CD4-positive, alpha-beta T cell treated with Interferon gamma for 1 hour (primary cell): ENCODE data around the gene ZNF627.
A peak's percentile ranks its signal among the peaks of the same experiment; 100 is the strongest.
"Not testable (repeated sequence)": the region's sequence is repeated elsewhere in the genome, so short reads cannot be mapped to it uniquely, and the experiment has no call there.

Source experiments
- DNase-seq: peaks from one replicate; pipeline ENCODE4 v3.0.0-alpha.2; 2020

ZNF627 gene

DNA sequence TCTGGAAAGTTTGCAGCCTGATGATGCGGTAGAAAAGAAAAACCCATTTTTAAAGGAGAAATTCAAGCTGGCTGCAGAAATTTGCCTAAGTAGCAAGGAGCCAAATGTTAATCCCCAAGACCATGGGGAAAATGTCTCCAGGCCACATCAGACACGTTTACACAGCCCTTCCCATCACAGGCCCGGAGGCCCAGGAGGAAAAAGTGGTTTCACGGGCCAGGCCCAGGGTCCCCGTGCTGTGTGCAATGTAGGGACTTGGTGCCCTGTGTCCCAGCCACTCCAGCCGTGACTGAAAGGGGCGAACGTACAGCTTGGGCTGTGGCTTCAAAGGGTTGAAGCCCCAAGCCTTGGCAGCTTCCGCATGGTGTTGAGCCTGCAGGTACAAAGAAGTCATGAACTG, 35.9 kb downstream of the ZNF627 start:
- DNase-seq, result no peak

DNA sequence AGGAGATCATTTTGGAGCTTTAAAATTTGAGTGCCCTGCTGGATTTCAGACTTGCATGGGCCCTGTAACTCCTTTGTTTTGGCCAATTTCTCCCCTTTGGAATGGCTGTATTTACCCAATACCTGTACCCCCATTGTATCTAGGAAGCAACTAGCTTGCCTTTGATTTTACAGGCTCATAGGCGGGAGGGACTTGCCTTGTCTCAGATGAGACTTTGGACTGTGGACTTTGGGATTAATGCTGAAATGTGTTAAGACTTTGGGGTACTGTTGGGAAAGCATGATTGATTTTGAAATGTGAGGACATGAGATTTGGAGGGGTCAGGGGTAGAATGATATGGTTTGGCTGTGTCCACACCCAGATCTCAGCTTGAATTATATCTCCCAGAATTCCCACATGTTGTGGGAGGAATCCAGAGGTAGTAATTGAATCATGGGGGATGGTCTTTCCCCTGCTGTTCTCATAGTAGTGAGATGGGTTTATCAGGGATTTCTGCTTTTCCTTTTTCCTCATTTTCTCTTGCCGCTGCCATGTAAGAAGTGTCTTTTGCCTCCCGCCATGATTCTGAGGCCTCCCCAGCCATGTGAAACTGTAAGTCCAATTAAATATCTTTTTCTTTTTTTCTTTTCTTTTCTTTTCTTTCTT, 36.9 kb downstream of the ZNF627 start:
- DNase-seq, result not testable (repeated sequence)

DNA sequence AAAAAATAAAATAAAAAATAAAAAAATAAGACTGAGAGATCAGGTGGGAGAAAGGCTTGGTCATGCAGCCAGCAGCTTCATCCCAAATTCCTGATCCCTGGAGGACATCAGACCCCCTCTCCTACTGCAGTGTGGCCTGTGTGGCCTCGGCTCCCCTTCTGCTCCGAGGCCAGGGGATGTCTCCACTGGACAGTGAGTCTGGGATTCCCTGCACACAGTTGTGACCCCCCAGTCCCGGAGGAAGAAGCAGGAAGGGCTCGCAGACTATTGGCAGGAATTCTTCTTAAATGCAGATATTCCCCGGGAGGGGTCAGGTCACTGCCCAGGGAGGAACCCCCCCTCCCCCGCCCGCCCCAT, 41.9 kb downstream of the ZNF627 start:
- no peak for DNase-seq

- peak; percentile 86 for DNase-seq
Observed at GRCh38 chr19:11639602-11640471, 42.6 kb downstream of the ZNF627 start.

DNA sequence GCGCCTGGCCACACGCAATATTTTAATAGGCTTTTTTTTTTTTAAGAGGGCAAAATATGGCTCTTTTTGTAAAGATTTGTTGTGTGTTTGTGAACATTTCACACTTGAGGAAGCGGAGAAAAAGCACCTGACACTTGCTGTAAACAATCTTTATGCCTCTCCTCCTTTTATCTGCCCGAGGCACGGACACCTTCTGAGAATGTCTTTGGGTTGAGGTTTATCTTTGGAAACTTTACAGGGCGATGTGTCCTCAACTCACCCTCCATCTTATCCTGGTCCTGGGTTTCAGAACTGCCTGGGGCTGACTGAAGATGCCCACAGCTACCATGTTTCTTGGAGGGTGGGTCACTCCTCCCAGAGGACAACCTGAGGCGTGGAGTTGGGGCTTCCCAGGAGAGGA, 44.0 kb downstream of the ZNF627 start:
- no peak for DNase-seq

- no peak for DNase-seq
Observed at GRCh38 chr19:11642902-11643301, 45.6 kb downstream of the ZNF627 start.

DNA sequence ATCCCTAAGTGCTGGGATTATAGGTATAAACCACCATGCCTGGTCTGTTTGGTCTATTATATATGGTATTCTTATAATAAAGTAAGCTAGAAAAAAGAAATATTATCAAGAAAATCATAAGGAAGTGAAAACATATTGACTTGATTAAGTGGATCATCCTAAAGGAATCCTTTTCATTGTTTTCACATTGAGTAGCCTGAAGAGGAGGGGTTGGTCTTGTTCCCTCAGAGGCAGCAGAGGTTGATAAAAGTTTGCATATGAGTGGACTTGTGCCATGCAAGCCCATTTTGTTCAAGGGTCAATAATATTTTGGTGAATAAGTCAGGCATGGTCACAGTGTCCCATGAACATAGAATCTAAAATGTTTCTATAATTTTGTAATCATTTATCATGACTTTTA, 52.7 kb downstream of the ZNF627 start:
- no peak for DNase-seq

GRCh38 chr19:11651062-11651461, 53.8 kb downstream of the ZNF627 start:
- no peak for DNase-seq

DNA sequence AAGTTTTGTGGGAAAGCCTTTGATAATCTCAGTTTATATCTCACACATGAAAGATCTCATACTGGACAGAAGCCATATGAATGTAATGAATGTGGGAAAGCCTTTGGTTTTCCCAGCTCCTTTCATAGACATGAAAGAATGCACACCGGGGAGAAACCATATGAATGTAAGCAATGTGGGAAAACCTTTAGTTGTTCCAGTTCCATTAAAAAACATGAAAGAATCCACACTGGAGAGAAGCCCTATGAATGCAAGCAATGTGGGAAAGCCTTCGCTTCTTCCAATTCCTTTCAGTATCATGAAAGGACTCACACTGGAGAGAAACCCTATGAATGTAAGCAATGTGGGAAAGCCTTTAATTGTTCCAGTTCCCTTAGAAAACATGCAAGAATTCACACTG, 54.8 kb downstream of the ZNF627 start:
- DNase-seq, result no peak

- no peak for DNase-seq
Observed at GRCh38 chr19:11652492-11652891, 55.2 kb downstream of the ZNF627 start.

DNA sequence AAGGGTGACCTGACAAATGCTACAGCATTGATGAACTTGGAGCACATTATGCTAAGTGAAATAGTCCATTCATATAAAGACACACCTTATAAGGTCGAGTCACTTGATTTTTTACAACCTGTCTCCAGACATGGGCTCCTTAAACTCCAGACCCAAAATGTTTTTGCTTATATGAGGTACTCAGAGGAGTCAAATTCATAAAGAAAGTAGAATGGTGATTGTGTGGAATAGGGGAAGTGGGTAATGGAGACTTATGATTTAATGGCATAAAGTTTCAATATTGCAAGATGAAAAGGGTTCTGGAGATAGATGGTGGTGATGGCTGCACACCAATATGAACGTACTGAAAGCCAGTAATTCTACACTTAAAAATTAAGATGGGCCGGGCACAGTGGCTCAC, 59.3 kb downstream of the ZNF627 start:
- DNase-seq, result no peak

DNA sequence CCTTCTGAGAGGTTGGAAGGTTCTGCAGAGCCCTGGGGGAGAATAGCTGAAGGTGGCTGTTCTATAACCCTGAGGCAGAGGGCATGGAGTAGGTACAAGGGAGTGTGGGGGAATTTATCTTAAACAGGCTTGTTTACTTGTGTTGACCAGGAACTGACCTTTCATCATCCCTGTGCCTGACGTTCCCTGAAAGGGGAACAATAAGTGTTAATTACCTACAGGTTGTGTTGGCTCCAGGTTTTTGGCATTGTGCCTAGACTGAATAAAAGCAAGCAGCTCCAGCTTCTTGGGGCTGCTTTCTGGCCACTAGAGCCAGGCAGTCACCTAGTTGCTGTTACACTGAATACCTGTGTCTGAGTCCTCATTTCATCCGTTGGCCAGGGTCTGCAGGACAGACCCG, 60.0 kb downstream of the ZNF627 start:
- DNase-seq, result no peak

DNA sequence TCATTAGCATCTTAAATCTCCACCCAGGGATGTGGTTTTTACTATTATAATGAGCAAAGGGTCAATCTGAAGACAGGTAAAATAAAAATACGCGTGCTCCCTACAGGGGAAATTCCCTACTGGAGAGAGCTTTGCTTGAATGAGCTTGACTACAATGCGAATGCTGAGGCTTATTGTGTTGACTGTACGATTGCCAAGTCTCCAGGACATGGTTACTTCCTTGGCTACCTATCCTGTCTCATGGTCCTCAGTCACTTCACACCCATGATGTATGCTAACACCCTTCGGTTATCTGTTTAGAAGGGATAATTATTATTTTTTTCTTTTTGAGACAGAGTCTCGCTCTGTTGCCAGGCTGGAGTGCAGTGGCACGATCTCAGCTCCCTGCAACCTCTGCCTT, 61.7 kb downstream of the ZNF627 start:
- DNase-seq, result no peak

DNA sequence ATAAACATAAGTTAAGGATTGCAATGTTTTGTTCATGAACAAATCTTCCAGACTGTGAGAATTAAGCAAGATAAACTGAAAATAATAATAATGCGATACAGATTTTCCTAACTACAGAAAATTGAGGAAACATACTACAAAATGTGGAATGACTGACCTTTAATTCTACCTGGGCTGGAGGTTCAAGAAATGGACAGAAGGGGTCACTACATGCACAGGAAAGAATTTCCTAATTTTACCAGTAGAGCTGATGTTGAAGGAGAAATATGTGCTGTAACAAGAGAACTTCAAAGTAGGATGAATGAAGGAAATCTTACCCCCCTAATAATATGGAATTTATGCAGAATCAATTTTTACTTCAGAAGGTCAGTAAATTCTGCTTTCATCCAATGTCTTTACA, 62.3 kb downstream of the ZNF627 start:
- DNase-seq, result no peak

- no peak for DNase-seq
Observed at GRCh38 chr19:11662278-11662677, 65.0 kb downstream of the ZNF627 start.

DNA sequence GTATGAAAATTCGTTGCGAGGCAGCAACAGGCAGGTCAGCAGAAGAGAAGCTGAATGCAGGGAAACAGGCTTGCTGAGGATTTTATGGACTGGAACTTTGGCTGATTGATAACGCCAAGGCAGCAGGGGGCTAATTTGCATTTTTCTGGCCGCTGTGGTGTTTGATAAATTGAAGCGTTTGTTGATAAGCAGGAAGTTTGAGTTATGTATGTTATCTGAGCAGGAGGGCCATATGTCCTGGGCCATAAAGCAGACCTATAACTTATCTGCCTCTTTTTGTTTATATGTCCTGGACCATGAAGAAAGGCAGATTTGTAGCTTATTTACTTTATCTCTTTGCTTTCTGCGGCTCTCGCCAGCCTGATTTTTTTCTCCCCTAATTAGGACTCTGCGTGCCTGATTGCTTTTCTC, 65.9 kb downstream of the ZNF627 start:
- DNase-seq, result no peak
